Stimulated activated CD8-positive, alpha-beta memory T cell treated with anti-CD3 and anti-CD28 coated beads, Interleukin-4, amount 100 ng/mL, for 24 hours (primary cell): ENCODE data around the gene RNF103.
A peak's percentile ranks its signal among the peaks of the same experiment; 100 is the strongest.

Source experiments
- DNase-seq: peaks from one replicate; pipeline ENCODE4 v3.0.0-alpha.2; 2020; ENCODE audit warnings: low read depth

RNF103 gene

DNA sequence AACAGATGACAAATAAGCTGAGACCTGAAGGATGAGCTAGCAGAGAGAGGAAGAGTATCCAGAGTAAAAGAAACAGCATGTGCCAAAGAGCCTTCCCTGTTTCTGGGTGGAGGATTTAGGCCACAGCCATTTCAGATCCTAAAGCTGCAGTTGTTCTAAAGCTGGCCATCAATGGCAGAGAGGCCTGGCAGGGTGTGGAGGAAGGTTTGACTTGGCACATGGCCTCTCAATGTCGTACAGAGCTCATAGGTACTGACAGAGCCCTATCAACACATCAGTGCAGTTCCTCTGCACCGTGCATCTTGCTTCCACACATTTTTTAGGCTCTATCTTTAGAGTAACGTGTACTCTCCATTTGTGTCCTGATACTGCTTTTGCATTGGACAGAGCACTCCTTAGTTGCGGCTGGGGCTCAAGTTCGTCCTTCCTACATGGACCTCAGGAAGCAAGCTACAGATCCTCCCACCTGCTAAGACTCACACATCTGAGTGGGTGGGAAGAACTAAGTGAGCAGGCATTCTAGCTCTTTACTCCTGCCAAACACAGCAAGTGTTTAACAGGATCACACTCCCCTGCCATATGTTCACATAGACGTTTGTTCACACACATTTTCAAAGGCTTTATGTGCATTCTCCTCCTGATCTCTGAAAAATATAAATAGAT is 57.4 kb downstream of the RNF103 start:
- no peak for DNase-seq

DNA sequence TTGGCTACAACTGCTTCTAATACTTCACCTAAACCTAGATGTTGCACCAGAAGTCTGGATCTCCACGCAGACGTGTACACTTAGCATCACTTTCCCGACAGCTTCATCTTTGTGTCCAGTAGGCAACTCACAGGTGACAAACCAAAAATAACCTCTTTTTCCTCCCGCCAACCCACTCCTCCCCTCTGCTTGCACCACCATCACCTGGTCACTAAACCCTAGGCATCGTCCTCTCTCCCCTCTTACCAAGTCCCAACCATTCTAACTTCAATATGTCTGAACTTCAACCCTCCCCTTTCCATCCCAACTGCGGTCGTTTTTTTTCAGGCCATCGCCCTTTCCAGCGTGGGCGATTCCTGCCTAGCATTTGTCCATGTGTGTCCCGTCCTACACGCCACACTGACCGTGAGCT is 60.0 kb downstream of the RNF103 start:
- no peak for DNase-seq

DNA sequence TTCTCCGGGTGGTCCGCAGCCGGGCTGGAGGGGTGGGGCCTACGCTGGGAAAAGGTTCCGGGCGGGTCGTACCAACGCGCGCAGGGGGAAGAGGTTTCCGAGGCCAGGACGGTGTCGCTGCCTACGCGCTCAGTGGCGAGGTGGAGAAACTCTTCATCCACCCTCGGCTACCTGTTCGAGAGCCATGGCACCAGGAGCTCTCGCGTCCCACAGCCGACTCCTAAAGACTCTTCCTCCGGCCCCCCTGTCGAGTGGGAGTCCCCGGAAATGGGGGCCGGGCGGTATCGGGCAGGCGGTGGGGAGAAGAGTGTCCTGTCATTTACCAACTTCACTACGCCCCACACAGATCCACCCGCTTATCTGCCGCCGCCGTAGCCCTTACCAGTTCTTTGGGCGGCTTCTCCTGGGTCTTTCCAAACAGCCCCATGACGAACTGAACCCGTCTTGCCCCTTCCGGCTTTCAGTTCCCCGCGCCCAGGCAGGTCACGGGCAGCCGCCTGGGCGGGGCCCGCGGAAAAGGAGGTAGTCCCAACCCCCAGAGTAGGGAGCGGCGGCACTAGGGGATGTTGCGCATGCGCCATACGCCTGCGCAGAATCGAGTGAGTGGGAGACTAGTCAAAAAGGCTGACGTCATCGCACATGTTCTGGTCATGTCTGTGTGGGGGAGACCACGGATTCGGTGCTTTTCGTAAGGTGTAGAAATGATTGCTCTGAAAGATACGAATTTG is 60.6 kb downstream of the RNF103 start, which contains the start of gene CHMP3:
CHMP3 (minus strand) TSS at position 522 of the 728 bp plus-strand sequence; CDS start at position 427, 95 bp downstream.
- DNase-seq = peak; percentile 93

DNA sequence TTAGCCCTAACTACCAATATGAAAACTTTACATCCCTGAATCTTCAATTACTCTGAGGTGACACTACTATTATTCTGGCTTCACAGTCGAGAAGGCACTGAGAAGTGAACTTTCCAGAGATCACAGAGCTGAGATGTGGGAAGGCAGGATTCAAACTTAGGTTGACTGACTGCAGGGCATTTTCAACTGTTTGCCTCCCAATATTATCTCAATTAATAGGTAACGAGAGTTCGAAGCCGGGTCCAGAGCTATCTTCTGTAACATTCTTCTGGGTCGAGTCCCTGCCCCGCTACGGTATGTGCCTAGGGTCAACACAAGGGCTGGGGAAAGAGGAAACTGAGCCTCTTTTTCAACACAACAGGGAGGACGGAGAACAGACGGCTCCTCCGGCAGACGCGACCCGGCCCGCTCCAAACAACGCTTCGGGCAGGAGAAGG is 61.2 kb downstream of the RNF103 start:
- DNase-seq = no peak

DNA sequence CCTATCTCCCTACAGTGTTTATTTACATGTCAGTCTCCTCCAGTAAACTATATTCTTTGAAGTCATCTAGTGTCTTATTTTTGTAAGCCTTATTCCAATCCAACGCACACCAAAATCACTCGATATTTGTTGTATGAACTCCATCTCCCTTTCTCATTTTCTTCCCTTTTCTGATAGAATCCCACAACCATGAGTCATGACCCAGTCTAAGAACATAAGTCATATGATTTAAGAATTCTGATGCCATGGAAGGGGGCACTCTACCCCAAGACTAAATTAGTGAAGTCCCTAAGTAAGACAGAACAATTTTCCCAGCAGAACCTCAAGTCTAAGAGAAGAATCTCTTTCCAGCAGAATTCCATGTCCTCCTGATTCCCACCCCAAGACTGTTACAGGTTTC is 65.8 kb downstream of the RNF103 start:
- DNase-seq = no peak

DNA sequence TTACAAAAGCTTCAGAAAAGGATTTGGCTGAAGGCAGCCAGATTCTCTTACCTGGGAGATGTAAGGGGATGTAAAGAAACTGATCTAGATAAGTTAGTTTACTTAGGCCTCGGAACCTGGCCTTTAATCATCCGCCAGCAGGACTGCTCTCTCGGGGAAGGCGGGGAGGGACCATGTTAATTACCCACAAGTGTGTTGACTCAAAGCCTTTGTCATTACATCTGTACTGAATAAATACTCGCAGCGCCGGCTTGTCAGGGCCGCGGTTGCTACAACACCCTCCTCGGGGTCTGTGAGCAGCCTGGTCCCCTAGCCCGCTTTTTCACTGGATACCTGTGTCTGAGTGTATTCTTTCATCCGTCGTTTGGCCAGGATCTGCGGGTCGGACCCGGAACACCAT is 67.2 kb downstream of the RNF103 start:
- no peak for DNase-seq
